Keratinocyte (primary cell): ENCODE results near the gene TRAPPC2L.

Experiments used
- CTCF ChIP-seq, 3 experiments: IDR thresholded peaks in 1 of 3; conservative IDR thresholded peaks in 1 of 3; optimal IDR thresholded peaks in 1 of 3; 2 replicates in 2 of 3; 3 replicates in 1 of 3; pipeline versions ENCODE3 to v1.5.1; 2011; ENCODE audit warnings: low read length in 3 of 3, mild to moderate bottlenecking in 3 of 3, moderate library complexity in 2 of 3, control low read depth in 1 of 3, inconsistent platforms in 1 of 3; ENCODE audit not compliant: insufficient read depth in 2 of 3; ENCODE audit errors: extremely low read depth in 1 of 3
- EZH2 ChIP-seq: IDR thresholded peaks from one replicate; pipeline ENCODE4 v1.6.1; 2012; ENCODE audit warnings: inconsistent platforms, mild to moderate bottlenecking, low read length, moderate library complexity

GRCh38 chr16:88856122-88856827 is 652 bp upstream of the TRAPPC2L start:
- TF ChIP-seq CTCF (optimal IDR thresholded peaks at IDR 0.05 in 1 of 3, IDR thresholded peaks at IDR 0.05 in 1 of 3, conservative IDR thresholded peaks at IDR 0.05 in 1 of 3; ENCODE audit: extremely low read depth in 1 of 3, insufficient read depth in 2 of 3, low read length in 3 of 3) (no peak), EZH2 (no peak)
